GM13976 (cell line): ENCODE measurements around the gene ADAMTS9.

ENCODE experiments used
- DNase-seq: peaks from one replicate; pipeline ENCODE4 v3.0.0; 2012; ENCODE audit warnings: low spot score
- in situ Hi-C: fragments of 300-500 bp; cut with MboI; formaldehyde crosslinking; loops from one replicate; pipeline ENCODE4 v1.12.0; 2022; ENCODE audit warnings: low sequenced_read_pairs, mixed read lengths, inconsistent platforms; ENCODE audit not compliant: unreplicated experiment
- TF ChIP-seq, protein P1 (sequence below): IDR thresholded peaks from 2 replicates; pipeline ENCODE4 v1.5.1; 2012; ENCODE audit warnings: borderline replicate concordance, mild to moderate bottlenecking; ENCODE audit not compliant: insufficient read depth; ENCODE audit errors: extremely low read depth, missing control alignments, control extremely low read depth

Gene ADAMTS9

DNA sequence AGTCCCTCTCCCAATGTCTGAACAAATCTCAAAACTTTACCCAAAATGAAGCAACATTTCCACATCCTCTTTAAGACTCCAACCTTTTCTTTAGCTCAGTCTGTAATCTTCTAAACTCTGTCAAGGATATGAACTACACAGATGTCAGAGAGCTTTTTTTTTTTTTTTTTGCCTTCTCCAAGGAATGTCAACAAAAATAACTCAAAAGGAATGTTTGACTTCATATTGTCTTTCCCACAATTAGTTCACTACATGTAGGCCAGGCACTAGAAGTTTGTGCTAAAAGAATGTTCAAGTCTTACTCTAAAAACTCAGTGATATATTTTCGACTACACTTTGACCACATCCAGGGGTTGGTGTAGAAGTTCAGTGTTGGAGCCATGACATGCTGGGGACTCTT lies 37.1 kb downstream of the ADAMTS9 start:
- in situ Hi-C loops: no loop called here
- TF ChIP-seq, protein P1, sequence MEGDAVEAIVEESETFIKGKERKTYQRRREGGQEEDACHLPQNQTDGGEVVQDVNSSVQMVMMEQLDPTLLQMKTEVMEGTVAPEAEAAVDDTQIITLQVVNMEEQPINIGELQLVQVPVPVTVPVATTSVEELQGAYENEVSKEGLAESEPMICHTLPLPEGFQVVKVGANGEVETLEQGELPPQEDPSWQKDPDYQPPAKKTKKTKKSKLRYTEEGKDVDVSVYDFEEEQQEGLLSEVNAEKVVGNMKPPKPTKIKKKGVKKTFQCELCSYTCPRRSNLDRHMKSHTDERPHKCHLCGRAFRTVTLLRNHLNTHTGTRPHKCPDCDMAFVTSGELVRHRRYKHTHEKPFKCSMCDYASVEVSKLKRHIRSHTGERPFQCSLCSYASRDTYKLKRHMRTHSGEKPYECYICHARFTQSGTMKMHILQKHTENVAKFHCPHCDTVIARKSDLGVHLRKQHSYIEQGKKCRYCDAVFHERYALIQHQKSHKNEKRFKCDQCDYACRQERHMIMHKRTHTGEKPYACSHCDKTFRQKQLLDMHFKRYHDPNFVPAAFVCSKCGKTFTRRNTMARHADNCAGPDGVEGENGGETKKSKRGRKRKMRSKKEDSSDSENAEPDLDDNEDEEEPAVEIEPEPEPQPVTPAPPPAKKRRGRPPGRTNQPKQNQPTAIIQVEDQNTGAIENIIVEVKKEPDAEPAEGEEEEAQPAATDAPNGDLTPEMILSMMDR: no peak
- no peak for DNase-seq

DNA sequence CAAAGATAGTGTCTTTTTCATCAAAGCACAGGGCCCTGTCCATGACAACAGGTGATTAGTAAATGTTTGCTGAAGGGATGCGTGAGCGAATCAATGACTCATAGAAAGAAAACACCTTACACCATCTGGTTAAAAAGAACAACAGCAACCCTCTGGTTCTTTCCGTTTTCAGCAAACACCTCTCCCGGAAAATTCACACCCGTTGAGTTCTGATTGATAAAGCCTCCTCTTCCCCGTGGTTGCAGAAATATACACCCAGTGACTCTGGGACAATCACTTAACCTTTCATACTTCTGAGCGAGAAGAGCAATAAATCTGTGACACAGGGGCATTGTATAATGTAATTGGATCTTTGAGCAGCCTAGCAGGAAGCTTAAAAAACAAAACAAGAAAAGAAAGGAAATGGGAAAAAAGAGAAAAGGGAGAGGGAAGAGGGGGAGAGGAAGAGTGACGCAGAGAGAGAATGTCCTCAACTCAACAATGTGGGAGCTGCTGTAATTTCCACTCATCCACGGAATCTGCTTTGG lies 37.6 kb downstream of the ADAMTS9 start:
- in situ Hi-C loops: no loop called here
- TF ChIP-seq, protein P1: no peak
- no peak for DNase-seq

DNA sequence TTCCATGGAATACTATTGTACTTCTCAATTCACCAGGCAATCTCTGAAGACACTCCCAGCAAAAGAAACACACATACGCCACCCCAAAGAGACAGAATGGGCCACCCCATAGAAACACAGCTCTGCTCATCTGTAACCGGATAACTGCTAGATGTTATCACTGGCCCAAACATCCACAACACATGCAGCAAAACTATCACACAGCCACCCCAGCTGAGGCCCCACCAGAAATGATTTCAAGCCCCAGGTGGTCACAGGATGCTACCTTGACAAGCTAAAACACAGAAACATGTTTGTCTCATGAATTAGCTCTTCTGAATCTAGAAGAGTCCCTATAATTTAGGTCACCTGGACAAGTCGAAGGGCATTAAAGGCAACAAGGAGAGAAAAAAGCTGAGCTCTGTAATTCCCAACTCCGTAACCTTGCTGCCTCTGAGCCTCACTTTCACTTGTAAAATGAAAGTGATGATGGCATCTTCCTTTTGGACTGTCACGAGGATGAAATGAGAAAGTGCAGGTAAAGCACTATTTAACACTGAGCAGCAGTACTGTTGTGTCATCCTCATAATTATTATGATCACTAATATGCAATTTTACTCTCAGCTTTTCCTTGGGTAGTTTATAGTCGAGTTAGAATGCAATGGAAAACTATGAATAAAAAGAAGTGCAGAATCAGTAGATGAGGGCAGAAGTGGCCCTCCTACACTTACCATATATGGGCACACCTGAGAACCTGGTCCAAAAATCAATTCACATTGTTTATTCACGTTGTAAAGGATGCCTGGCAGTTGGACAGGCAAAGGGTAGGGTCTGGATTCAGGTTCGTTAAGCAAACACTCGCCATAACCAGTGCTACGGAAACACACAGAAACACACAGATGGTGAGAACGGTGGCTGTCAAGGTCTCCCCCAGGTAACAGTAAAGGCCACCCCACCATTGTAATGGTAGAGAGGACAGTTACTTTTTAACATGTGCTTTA lies 38.6 kb downstream of the ADAMTS9 start:
- DNase-seq: no peak
- TF ChIP-seq, protein P1: no peak
- in situ Hi-C loops: no loop called here

DNA sequence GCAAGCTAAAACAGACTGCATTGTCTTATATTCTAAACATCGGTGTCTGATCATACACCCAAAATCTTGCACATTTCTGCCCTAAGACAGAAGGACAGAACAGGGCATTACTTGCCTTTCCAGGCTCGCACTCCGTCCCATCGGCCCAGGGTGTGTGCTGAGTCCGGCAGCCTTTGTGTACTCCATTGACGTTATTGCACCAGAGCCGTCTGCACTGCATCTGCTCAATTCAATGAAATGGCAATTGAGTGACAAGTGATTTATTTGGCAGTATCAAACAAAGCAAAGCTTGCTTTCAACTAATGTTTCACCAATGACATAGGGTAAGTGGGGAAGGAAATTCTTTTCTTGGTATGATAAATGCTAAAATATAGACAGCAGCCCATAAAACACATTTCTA lies 40.0 kb downstream of the ADAMTS9 start:
- no peak for DNase-seq
- TF ChIP-seq, protein P1: no peak
- in situ Hi-C loops: no loop called here

DNA sequence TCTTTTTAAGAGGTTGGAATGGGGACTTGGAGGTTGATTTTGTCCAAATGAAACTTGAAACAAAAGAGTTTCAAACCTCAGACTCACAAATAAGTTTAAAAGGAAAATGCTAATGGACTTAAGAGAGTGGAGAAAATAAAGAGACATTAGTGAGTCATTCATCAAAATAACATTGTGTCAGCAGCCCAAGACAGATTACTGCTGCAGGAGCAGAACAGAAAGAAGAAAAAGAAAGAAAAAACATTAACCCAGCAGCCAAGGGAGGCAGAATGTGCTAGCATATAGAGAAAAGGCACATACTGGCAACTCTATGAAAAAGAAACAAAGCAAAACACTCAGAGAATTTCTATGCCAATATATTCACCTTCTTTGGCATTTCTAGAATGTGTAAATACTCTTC lies 42.6 kb downstream of the ADAMTS9 start:
- in situ Hi-C loops: no loop called here
- TF ChIP-seq, protein P1: no peak
- no peak for DNase-seq

DNA sequence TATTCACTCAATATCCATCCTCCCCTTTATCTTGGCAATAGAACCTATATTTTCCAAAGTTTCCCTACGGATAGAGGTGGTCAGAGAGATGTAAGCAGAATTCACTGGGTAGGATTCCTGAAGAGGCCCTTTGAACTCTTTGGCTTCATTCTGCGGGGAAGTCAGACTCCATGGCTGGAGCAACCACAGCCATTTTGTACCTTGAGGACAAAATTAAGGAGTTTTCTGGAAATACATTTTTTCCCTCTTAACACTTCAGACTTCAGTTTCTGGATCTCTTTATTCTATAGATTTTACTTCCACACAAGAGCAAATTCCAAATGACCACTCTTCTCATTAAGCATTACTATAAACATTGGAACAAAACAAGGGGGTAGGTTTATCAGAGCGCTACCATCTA lies 43.3 kb downstream of the ADAMTS9 start:
- no peak for DNase-seq
- in situ Hi-C loops: no loop called here

More for the DNA sequence above, 43.3 kb downstream of the ADAMTS9 start:
- TF ChIP-seq, protein P1: no peak
